Keratinocyte (primary cell): ENCODE data around the gene PTCSC3. TPM values are rescaled to one million over a fixed set of nuclear protein-coding genes. Genes with fewer than 3 reads are reported as not detected.

Experiments used
- DNase-seq: peaks from one replicate; pipeline ENCODE4 v3.0.0-alpha.2; 2011; ENCODE audit warnings: low read depth, missing footprints, low spot score
- FAIRE-seq: peaks from 2 replicates; lab custom pipeline; 2011; peaks lifted over from hg19 to GRCh38; lab: Jason Lieb, UNC
- H2AFZ ChIP-seq: 2 replicates; pipeline ENCODE4 v1.6.0; 2012; ENCODE audit warnings: low read length, control low read depth, inconsistent platforms; ENCODE audit not compliant: control insufficient read depth
- H3K27ac ChIP-seq: 2 replicates; pipeline ENCODE4 v1.5.1; 2011; ENCODE audit warnings: low read length; ENCODE audit not compliant: control insufficient read depth, insufficient read depth
- H3K27me3 ChIP-seq: 3 replicates; pipeline ENCODE4 v1.6.0; 2011; ENCODE audit warnings: low read length; ENCODE audit not compliant: control insufficient read depth, insufficient read depth; ENCODE audit errors: extremely low read depth
- H3K36me3 ChIP-seq, 2 experiments: 2 replicates in 1 of 2; 3 replicates in 1 of 2; pipeline ENCODE4 v1.5.1; 2011; ENCODE audit warnings: low read length in 2 of 2, mild to moderate bottlenecking in 1 of 2; ENCODE audit not compliant: control insufficient read depth in 2 of 2, insufficient read depth in 2 of 2; ENCODE audit errors: extremely low read depth in 1 of 2
- H3K4me1 ChIP-seq: 3 replicates; pipeline ENCODE4 v1.5.1; 2011; ENCODE audit warnings: low read length; ENCODE audit not compliant: control insufficient read depth, insufficient read depth; ENCODE audit errors: extremely low read depth
- H3K4me2 ChIP-seq: 3 replicates; pipeline ENCODE4 v1.6.0; 2011; ENCODE audit warnings: low read depth, low read length; ENCODE audit not compliant: control insufficient read depth, insufficient read depth; ENCODE audit errors: extremely low read depth
- H3K4me3 ChIP-seq, 3 experiments: fragments of 200-600 bp in 1 of 3; sonication (generic) in 1 of 3; 2 replicates in 2 of 3; 3 replicates in 1 of 3; pipeline ENCODE4 v1.5.1; 2011 to 2016; ENCODE audit warnings: low read length in 3 of 3, mild to moderate bottlenecking in 3 of 3, control low read depth in 2 of 3, inconsistent platforms in 1 of 3, low read depth in 1 of 3, mixed read lengths in 1 of 3, mixed run types in 1 of 3, moderate library complexity in 1 of 3; ENCODE audit not compliant: control insufficient read depth in 2 of 3, insufficient read depth in 2 of 3; ENCODE audit errors: extremely low read depth in 1 of 3
- H3K79me2 ChIP-seq: 2 replicates; pipeline ENCODE4 v1.6.0; 2012; ENCODE audit warnings: low read length; ENCODE audit not compliant: control insufficient read depth, insufficient read depth
- H3K9ac ChIP-seq: 3 replicates; pipeline ENCODE4 v1.6.0; 2011; ENCODE audit warnings: low read length; ENCODE audit not compliant: control insufficient read depth, insufficient read depth; ENCODE audit errors: extremely low read depth
- H3K9me1 ChIP-seq: 3 replicates; pipeline ENCODE4 v1.6.0; 2011; ENCODE audit warnings: low read length; ENCODE audit not compliant: control insufficient read depth, insufficient read depth; ENCODE audit errors: extremely low read depth
- H3K9me3 ChIP-seq: 2 replicates; pipeline ENCODE4 v1.5.1; 2012; ENCODE audit warnings: low read depth, low read length; ENCODE audit not compliant: control insufficient read depth
- H4K20me1 ChIP-seq: 3 replicates; pipeline ENCODE4 v1.6.0; 2011; ENCODE audit warnings: low read length; ENCODE audit not compliant: control insufficient read depth, insufficient read depth; ENCODE audit errors: extremely low read depth
- EZH2 ChIP-seq: IDR thresholded peaks from one replicate; pipeline ENCODE4 v1.6.1; 2012; ENCODE audit warnings: inconsistent platforms, mild to moderate bottlenecking, low read length, moderate library complexity
- dilution Hi-C: fragments of 300-500 bp; cut with MboI; formaldehyde crosslinking; loops from one replicate; pipeline ENCODE4 v1.7.0; 2020; ENCODE audit warnings: low sequenced_read_pairs; ENCODE audit not compliant: extremely low pct_ligation_motif_present
- polyA plus RNA-seq, 5 experiments: library from polyadenylated mRNA; depleted of rRNA in 3 of 5; stranded (reverse) in 3 of 5; stranded (forward) in 1 of 5; unstranded in 1 of 5; fragments of >200 nt; gene quantifications; 1 replicate in 1 of 5; 2 replicates in 3 of 5; 3 replicates in 1 of 5; pipeline versions ENCODE4 v1.2.1 to v1.2.3, GENCODE V29; 2011 to 2012; ENCODE audit warnings: missing spikeins in 2 of 5, low read depth in 1 of 5, low replicate concordance in 1 of 5
- TF ChIP-seq, protein P1 (sequence below), 3 experiments: IDR thresholded peaks in 1 of 3; conservative IDR thresholded peaks in 1 of 3; optimal IDR thresholded peaks in 1 of 3; 2 replicates in 2 of 3; 3 replicates in 1 of 3; pipeline versions ENCODE3 to v1.5.1; 2011; ENCODE audit warnings: low read length in 3 of 3, mild to moderate bottlenecking in 3 of 3, moderate library complexity in 2 of 3, control low read depth in 1 of 3, inconsistent platforms in 1 of 3; ENCODE audit not compliant: insufficient read depth in 2 of 3; ENCODE audit errors: extremely low read depth in 1 of 3

Gene PTCSC3
- polyA plus RNA-seq, 1 donor (not counting 4 experiments of a cell fraction or from before 2014, with no cell fraction given): not detected

GRCh38 chr14:36171607-36172006 is 4.9 kb downstream of the PTCSC3 start:
- Histone ChIP-seq H3K4me2 (no peak overlapping the region), H3K27me3 (peaks cover 8% of the 10 kb centered on the region), H3K9me3 (no peaks in the 10 kb centered on the region), H3K4me3 (no peak overlapping the region), H3K9me1 (no peaks in the 10 kb centered on the region), H3K36me3 (no peaks in the 10 kb centered on the region), H3K9ac (no peak overlapping the region), H2AFZ (no peak overlapping the region), H4K20me1 (no peaks in the 10 kb centered on the region), H3K4me1 (no peaks in the 10 kb centered on the region), H3K79me2 (no peaks in the 10 kb centered on the region), H3K27ac (no peak overlapping the region)
- TF ChIP-seq EZH2: no peak
- TF ChIP-seq, protein P1, sequence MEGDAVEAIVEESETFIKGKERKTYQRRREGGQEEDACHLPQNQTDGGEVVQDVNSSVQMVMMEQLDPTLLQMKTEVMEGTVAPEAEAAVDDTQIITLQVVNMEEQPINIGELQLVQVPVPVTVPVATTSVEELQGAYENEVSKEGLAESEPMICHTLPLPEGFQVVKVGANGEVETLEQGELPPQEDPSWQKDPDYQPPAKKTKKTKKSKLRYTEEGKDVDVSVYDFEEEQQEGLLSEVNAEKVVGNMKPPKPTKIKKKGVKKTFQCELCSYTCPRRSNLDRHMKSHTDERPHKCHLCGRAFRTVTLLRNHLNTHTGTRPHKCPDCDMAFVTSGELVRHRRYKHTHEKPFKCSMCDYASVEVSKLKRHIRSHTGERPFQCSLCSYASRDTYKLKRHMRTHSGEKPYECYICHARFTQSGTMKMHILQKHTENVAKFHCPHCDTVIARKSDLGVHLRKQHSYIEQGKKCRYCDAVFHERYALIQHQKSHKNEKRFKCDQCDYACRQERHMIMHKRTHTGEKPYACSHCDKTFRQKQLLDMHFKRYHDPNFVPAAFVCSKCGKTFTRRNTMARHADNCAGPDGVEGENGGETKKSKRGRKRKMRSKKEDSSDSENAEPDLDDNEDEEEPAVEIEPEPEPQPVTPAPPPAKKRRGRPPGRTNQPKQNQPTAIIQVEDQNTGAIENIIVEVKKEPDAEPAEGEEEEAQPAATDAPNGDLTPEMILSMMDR (optimal IDR thresholded peaks at IDR 0.05 in 1 of 3, IDR thresholded peaks at IDR 0.05 in 1 of 3, conservative IDR thresholded peaks at IDR 0.05 in 1 of 3; ENCODE audit: extremely low read depth in 1 of 3, insufficient read depth in 2 of 3, low read length in 3 of 3): no peak
- FAIRE-seq: no peak
- dilution Hi-C loops: no loop called here
- no peak for DNase-seq

DNA sequence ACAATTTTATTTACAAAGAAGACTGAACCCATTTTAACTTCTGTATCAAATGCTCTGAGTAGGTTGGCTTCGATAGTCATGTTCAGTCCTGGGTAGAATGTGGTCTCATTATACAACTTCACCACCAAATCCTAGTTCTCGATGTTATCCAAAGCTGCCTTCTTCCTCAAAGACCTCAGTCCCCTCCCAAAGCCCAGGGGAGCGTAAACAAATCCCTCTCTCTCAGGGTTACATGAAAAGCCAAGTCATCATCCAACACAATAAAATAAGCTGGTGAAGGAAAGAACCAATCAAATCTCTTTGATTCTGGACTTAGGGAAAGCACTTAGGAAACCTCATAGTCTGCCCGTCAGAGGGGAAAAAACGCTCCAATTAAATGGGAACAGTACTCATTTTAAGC is 9.1 kb downstream of the PTCSC3 start:
- H3K4me3 ChIP-seq: no peak overlapping the region
- no peak for TF ChIP-seq EZH2
- TF ChIP-seq, protein P1 (optimal IDR thresholded peaks at IDR 0.05 in 1 of 3, IDR thresholded peaks at IDR 0.05 in 1 of 3, conservative IDR thresholded peaks at IDR 0.05 in 1 of 3; ENCODE audit: extremely low read depth in 1 of 3, insufficient read depth in 2 of 3, low read length in 3 of 3): no peak
- peaks cover 13% of the 10 kb centered on the region for H3K27me3 ChIP-seq
- dilution Hi-C loops: no loop called here
- H3K79me2 ChIP-seq: no peaks in the 10 kb centered on the region
- FAIRE-seq (no peak), DNase-seq (no peak)
- no peak overlapping the region for H3K27ac ChIP-seq
- H3K4me2 ChIP-seq: no peak overlapping the region
- no peak overlapping the region for H2AFZ ChIP-seq
- H4K20me1 ChIP-seq: no peaks in the 10 kb centered on the region
- no peaks in the 10 kb centered on the region for H3K4me1 ChIP-seq
- no peaks in the 10 kb centered on the region for H3K36me3 ChIP-seq
- no peaks in the 10 kb centered on the region for H3K9me1 ChIP-seq
- no peak overlapping the region for H3K9ac ChIP-seq
- no peaks in the 10 kb centered on the region for H3K9me3 ChIP-seq
